GM12878 (cell line): ENCODE data around the gene TLR10. TPM values are rescaled to one million over a fixed set of nuclear protein-coding genes. Genes with fewer than 3 reads are reported as not detected.

Experiments
- ATAC-seq: fragments of 200-7000 bp; cut with Tn5 transposase; 3 replicates; pipeline ENCODE4 v1.9.1; 2020; ENCODE audit warnings: mild to moderate bottlenecking, moderate library complexity
- BruUV-seq: library from RNA; stranded (reverse); fragments of 400-500 nt; replicated peaks from 2 replicates; lab custom pipeline; 2021; lab: Mats Ljungman, UMichigan
- CTCF ChIA-PET: fragments of 300-600 bp; sonication (Branson Sonifier 250); formaldehyde crosslinking; extraction: SDS; loops from one replicate; lab custom pipeline; 2021; ENCODE audit warnings: inconsistent platforms; lab: Yijun Ruan, JAX
- POLR2A ChIA-PET: fragments of 350-600 bp; formaldehyde crosslinking; extraction: SDS; loops from one replicate; lab custom pipeline; 2021; ENCODE audit warnings: inconsistent platforms; lab: Charles Lee
- RAD21 ChIA-PET: fragments of 300-600 bp; sonication (Branson Sonifier 250); formaldehyde crosslinking; loops from one replicate; lab custom pipeline; 2023; ENCODE audit warnings: antibody characterized with exemption; ENCODE audit not compliant: unreplicated experiment; lab: Charles Lee
- SMC1A ChIA-PET: fragments of 300-600 bp; sonication (Branson Sonifier 250); formaldehyde crosslinking; loops from one replicate; lab custom pipeline; 2023; ENCODE audit not compliant: unreplicated experiment, uncharacterized antibody; lab: Charles Lee
- DNase-seq: peaks from one replicate; pipeline ENCODE4 v3.0.0-alpha.2; 2011; ENCODE audit warnings: low read depth, low spot score
- FAIRE-seq: peaks from 3 replicates; lab custom pipeline; 2011; peaks lifted over from hg19 to GRCh38; lab: Jason Lieb, UNC
- H2AFZ ChIP-seq: 2 replicates; pipeline ENCODE4 v1.6.0; 2011; ENCODE audit warnings: low read depth, low read length, control low read depth; ENCODE audit not compliant: control insufficient read depth
- H3K27ac ChIP-seq: 2 replicates; pipeline ENCODE4 v1.5.1; 2011; ENCODE audit warnings: control low read depth; ENCODE audit not compliant: control insufficient read depth, insufficient read depth
- H3K27me3 ChIP-seq, 2 experiments: replicated peaks in 1 of 2; 2 replicates each; pipeline versions ENCODE4 v1.6.0 to v1.6.1; 2011; ENCODE audit warnings: low read length in 1 of 2; ENCODE audit not compliant: control insufficient read depth in 2 of 2, insufficient read depth in 2 of 2
- H3K36me3 ChIP-seq, 2 experiments: 2 replicates each; pipeline ENCODE4 v1.5.1; 2011; ENCODE audit warnings: low read length in 1 of 2; ENCODE audit not compliant: control insufficient read depth in 2 of 2, insufficient read depth in 2 of 2
- H3K4me1 ChIP-seq: 2 replicates; pipeline ENCODE4 v1.6.1; 2011; ENCODE audit warnings: mild to moderate bottlenecking, low read length, moderate library complexity, mixed read lengths; ENCODE audit not compliant: control insufficient read depth, insufficient read depth
- H3K4me2 ChIP-seq: 2 replicates; pipeline ENCODE4 v1.6.0; 2011; ENCODE audit warnings: control low read depth; ENCODE audit not compliant: control insufficient read depth, insufficient read depth
- H3K4me3 ChIP-seq: fragments of 200-600 bp; sonication (generic); 2 replicates; pipeline ENCODE4 v1.5.1; 2016
- H3K79me2 ChIP-seq: 2 replicates; pipeline ENCODE4 v1.6.0; 2011; ENCODE audit warnings: low read length; ENCODE audit not compliant: control insufficient read depth, insufficient read depth
- H3K9ac ChIP-seq: 2 replicates; pipeline ENCODE4 v1.8.0; 2011; ENCODE audit warnings: low read length, control low read depth, mixed read lengths; ENCODE audit not compliant: control insufficient read depth, insufficient read depth
- H3K9me3 ChIP-seq: replicated peaks from 3 replicates; pipeline ENCODE4 v1.5.1; 2011; ENCODE audit warnings: mild to moderate bottlenecking, low read length; ENCODE audit not compliant: control insufficient read depth, insufficient read depth
- H4K20me1 ChIP-seq: 2 replicates; pipeline ENCODE4 v1.6.0; 2011; ENCODE audit not compliant: control insufficient read depth, insufficient read depth
- BHLHE40 ChIP-seq, 2 experiments: fragments of 450-650 bp in 1 of 2; IDR thresholded peaks; 2 replicates each; pipeline ENCODE4 v1.6.1; 2011 to 2017; ENCODE audit warnings: low read depth in 2 of 2, borderline replicate concordance in 1 of 2, improper control_type of control experiment in 1 of 2, low read length in 1 of 2, mild to moderate bottlenecking in 1 of 2
- CBFB ChIP-seq: IDR thresholded peaks from 2 replicates; pipeline ENCODE4 v1.6.1; 2016; ENCODE audit warnings: antibody characterized with exemption, low read depth
- CBX3 ChIP-seq: fragments of 200-600 bp; sonication (generic); IDR thresholded peaks from 2 replicates; pipeline ENCODE4 v1.6.1; 2016; ENCODE audit warnings: low read depth, borderline replicate concordance
- CHD1 ChIP-seq: IDR thresholded peaks from 2 replicates; pipeline ENCODE4 v1.6.1; 2012; ENCODE audit warnings: low read depth, low read length, improper control_type of control experiment
- CHD2 ChIP-seq: IDR thresholded peaks from 2 replicates; pipeline ENCODE4 v1.6.1; 2011; ENCODE audit warnings: low read depth, low read length, improper control_type of control experiment, borderline replicate concordance
- EP300 ChIP-seq, 2 experiments: fragments of 150-350 bp in 1 of 2; IDR thresholded peaks; 2 replicates each; pipeline ENCODE4 v1.6.1; 2011 to 2012; ENCODE audit warnings: low read depth in 2 of 2, low read length in 2 of 2, borderline replicate concordance in 1 of 2, improper control_type of control experiment in 1 of 2, inconsistent platforms in 1 of 2; ENCODE audit not compliant: control insufficient read depth in 1 of 2
- ETV6 ChIP-seq, 2 experiments: fragments of 450-650 bp in 1 of 2; IDR thresholded peaks in 1 of 2; conservative IDR thresholded peaks in 1 of 2; 2 replicates each; pipeline ENCODE4 v1.6.1; 2014; ENCODE audit warnings: antibody characterized with exemption in 1 of 2, borderline replicate concordance in 1 of 2, low read depth in 1 of 2, mild to moderate bottlenecking in 1 of 2, moderate library complexity in 1 of 2
- EZH2 ChIP-seq: IDR thresholded peaks from 2 replicates; pipeline ENCODE4 v1.6.1; 2012; ENCODE audit warnings: low read depth, mild to moderate bottlenecking, control low read depth, inconsistent platforms, low read length, borderline replicate concordance; ENCODE audit not compliant: control insufficient read depth
- IKZF2 ChIP-seq, 2 experiments: fragments of 450-650 bp; IDR thresholded peaks; 2 replicates each; pipeline ENCODE4 v1.6.1; 2017; ENCODE audit warnings: mild to moderate bottlenecking in 2 of 2, moderate library complexity in 2 of 2
- MLLT1 ChIP-seq: fragments of 450-650 bp; IDR thresholded peaks from 2 replicates; pipeline ENCODE4 v1.6.1; 2016; ENCODE audit warnings: mild to moderate bottlenecking
- NFYA ChIP-seq: IDR thresholded peaks from 2 replicates; pipeline ENCODE4 v1.6.1; 2011; ENCODE audit warnings: low read depth, mild to moderate bottlenecking, low read length, improper control_type of control experiment, borderline replicate concordance
- SMAD1 ChIP-seq: fragments of 450-650 bp; IDR thresholded peaks from 2 replicates; pipeline ENCODE4 v1.6.1; 2018; ENCODE audit warnings: mild to moderate bottlenecking, low read depth; ENCODE audit not compliant: partially characterized antibody
- SMAD5 ChIP-seq: IDR thresholded peaks from 2 replicates; pipeline ENCODE4 v1.6.1; 2016; ENCODE audit warnings: antibody characterized with exemption, low read depth
- TCF12 ChIP-seq: IDR thresholded peaks from 2 replicates; pipeline ENCODE4 v1.6.1; 2011; ENCODE audit warnings: low read depth, mild to moderate bottlenecking, low read length
- WRNIP1 ChIP-seq: IDR thresholded peaks from 2 replicates; pipeline ENCODE4 v1.6.1; 2011; ENCODE audit warnings: low read depth, low read length, improper control_type of control experiment, borderline replicate concordance
- WGBS: methylation state at CpG from one replicate; pipeline ENCODE4 v1.1.6; 2016; ENCODE audit warnings: low lambda C conversion rate; ENCODE audit not compliant: insufficient replicate concordance, insufficient coverage; ENCODE audit errors: missing lambda C conversion rate; 5-methylcytosine and 5-hydroxymethylcytosine counted together
- in situ Hi-C: fragments of 300-500 bp; cut with MboI; formaldehyde crosslinking; loops from 9 replicates; pipeline ENCODE4 v1.14.3; 2018; ENCODE audit warnings: mixed read lengths
- intact Hi-C: fragments of 100-400 bp; cut with micrococcal nuclease; formaldehyde crosslinking; loops from one replicate; pipeline ENCODE4 v1.14.2; 2022; ENCODE audit not compliant: unreplicated experiment
- polyA plus RNA-seq, 11 experiments: library from polyadenylated mRNA; depleted of rRNA in 4 of 11; unstranded in 6 of 11; stranded (reverse) in 5 of 11; fragments of >200 nt; fragmentation: Nextera tagmentation in 4 of 11; fragmentation: Illumina TruSeq in 1 of 11; extraction: Ambion mirVana in 4 of 11; extraction: Trizol in 1 of 11; gene quantifications; 1 replicate in 1 of 11; 2 replicates in 10 of 11; pipeline versions ENCODE4 v1.2.1 to v1.2.3, GENCODE V29; 2011 to 2016; ENCODE audit warnings: inconsistent platforms in 2 of 11, missing spikeins in 2 of 11, low read depth in 1 of 11
- total RNA-seq, 4 experiments: library from RNA; depleted of rRNA in 3 of 4; stranded (reverse); fragments of >200 nt in 3 of 4; fragmentation: Illumina TruSeq in 1 of 4; extraction: Trizol in 1 of 4; gene quantifications; 2 replicates each; pipeline versions ENCODE4 v1.2.1 to v1.2.3, GENCODE V29; 2013 to 2021
- TF ChIP-seq, protein P1 (sequence below): fragments of 450-650 bp; IDR thresholded peaks from 2 replicates; pipeline ENCODE4 v1.6.1; 2016; ENCODE audit warnings: mild to moderate bottlenecking

TLR10 gene
- total and polyA plus RNA-seq, 10 of the 15 experiments (the other 5 are each of a cell fraction or from before 2014, with no cell fraction given), result 31.5 to 149 (median 64.9) TPM

- H3K9ac ChIP-seq, result no peak overlapping the region
- peaks cover 19% of the 10 kb centered on the region for H3K9me3 ChIP-seq
- in situ Hi-C loops (loop anchor here (25.0 kb wide), 1 partner anchor 1371 kb away; the partner anchor contains the start of gene RHOH), intact Hi-C loops (loop anchor here (5.0 kb wide), 1 partner anchor 34 kb away; the partner anchor contains the start of gene TLR10)
- no peaks in the 10 kb centered on the region for H3K27me3 ChIP-seq
- H3K79me2 ChIP-seq, result peaks cover 5% of the 10 kb centered on the region
- H3K4me3 ChIP-seq, result no peak overlapping the region
- no peaks in the 10 kb centered on the region for H4K20me1 ChIP-seq
- peak overlapping the region; percentile 24; the same call in 1 of the 2 replicates for H3K4me2 ChIP-seq
- H3K4me1 ChIP-seq, result peaks cover 37% of the 10 kb centered on the region
- POLR2A ChIA-PET, result interaction anchor here (2.1 to 10.2 kb wide), 4 partner anchors 13 to 55 kb away, joined by 9 to 110 read pairs (median 12); partner anchors contain the start of genes TLR1, TLR10 and TLR6
- BruUV-seq, result TSS peak; percentile 81
- DNase-seq (peak; percentile 56), ATAC-seq (peak; percentile 41), FAIRE-seq (no peak)
- RAD21 ChIA-PET, result interaction anchor here (0.9 to 8.9 kb wide), 7 partner anchors 12 to 685 kb away, joined by 3 to 171 read pairs (median 6); partner anchors contain the start of genes TLR1 and TLR10
- WGBS, result 73% methylated on average over 3 of the region's 3 CpGs
- no peak overlapping the region; the same call in 1 of the 2 replicates for H2AFZ ChIP-seq
- no peaks in the 10 kb centered on the region for H3K36me3 ChIP-seq
- peak overlapping the region; percentile 47 for H3K27ac ChIP-seq
- SMC1A ChIA-PET, result interaction anchor here (0.9 to 13.0 kb wide), 11 partner anchors 11 to 53 kb away, joined by 3 to 178 read pairs (median 5); partner anchors contain the start of genes TLR1, TLR10 and TLR6
- CTCF ChIA-PET, result interaction anchor here (0.8 to 7.7 kb wide), 9 partner anchors 10 to 57 kb away, joined by 3 to 47 read pairs (median 7); partner anchors contain the start of gene TLR1
- TF ChIP-seq EP300 (IDR thresholded peaks at IDR 0.05; ENCODE audit: borderline replicate concordance in 1 of 2, control insufficient read depth in 1 of 2, low read depth in 2 of 2, low read length in 2 of 2) (peak in 1 of 2 experiments; percentile 86; a peak in 2 of 4 replicates), TCF12 (0 out of 2 replicates have a peak, but pooled peaks have one; percentile 8), WRNIP1 (no peak), IKZF2 (IDR thresholded peaks at IDR 0.05) (peak in 1 of 2 experiments; percentile 26; a peak in 1 of 4 replicates), CBX3 (no peak), SMAD5 (peak; percentile 69; the same call in 1 of the 2 replicates), CBFB (peak; percentile 69; the same call in 1 of the 2 replicates), MLLT1 (peak; percentile 96), CHD1 (0 out of 2 replicates have a peak, but pooled peaks have one; percentile 28), SMAD1 (peak; percentile 97), NFYA (no peak), BHLHE40 (IDR thresholded peaks at IDR 0.05; ENCODE audit: borderline replicate concordance in 1 of 2, low read depth in 2 of 2, low read length in 1 of 2) (peak; percentile 40 to 66; a peak in 2 of 4 replicates), EZH2 (no peak), ETV6 (conservative IDR thresholded peaks at IDR 0.05 in 1 of 2, IDR thresholded peaks at IDR 0.05 in 1 of 2; ENCODE audit: borderline replicate concordance in 1 of 2, low read depth in 1 of 2) (no peak), CHD2 (peak; percentile 88)
- TF ChIP-seq, protein P1, sequence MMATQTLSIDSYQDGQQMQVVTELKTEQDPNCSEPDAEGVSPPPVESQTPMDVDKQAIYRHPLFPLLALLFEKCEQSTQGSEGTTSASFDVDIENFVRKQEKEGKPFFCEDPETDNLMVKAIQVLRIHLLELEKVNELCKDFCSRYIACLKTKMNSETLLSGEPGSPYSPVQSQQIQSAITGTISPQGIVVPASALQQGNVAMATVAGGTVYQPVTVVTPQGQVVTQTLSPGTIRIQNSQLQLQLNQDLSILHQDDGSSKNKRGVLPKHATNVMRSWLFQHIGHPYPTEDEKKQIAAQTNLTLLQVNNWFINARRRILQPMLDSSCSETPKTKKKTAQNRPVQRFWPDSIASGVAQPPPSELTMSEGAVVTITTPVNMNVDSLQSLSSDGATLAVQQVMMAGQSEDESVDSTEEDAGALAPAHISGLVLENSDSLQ, result peak; percentile 70
Observed at GRCh38 chr4:38815885-38816782, 33.3 kb upstream of the TLR10 start.
